SK-N-SH treated with all-trans-retinoic acid at 6 μM for 48 hours (cell line): Measurements from ENCODE around the gene RGS6.

ENCODE experiments used
- ATAC-seq: fragments of 200-7000 bp; cut with Tn5 transposase; 3 replicates; pipeline ENCODE4 v1.9.1; 2020; ENCODE audit warnings: mild to moderate bottlenecking, moderate library complexity
- ARNTL ChIP-seq: fragments of 450-650 bp; formaldehyde crosslinking; IDR thresholded peaks from 2 replicates; pipeline ENCODE4 v1.5.0; 2020; ENCODE audit warnings: low read depth, mild to moderate bottlenecking, moderate library complexity, borderline replicate concordance
- BACH2 ChIP-seq: fragments of 250-450 bp; sonication (Bioruptor Pico); IDR thresholded peaks from 2 replicates; pipeline ENCODE4 v1.9.0; 2021; ENCODE audit warnings: mild to moderate bottlenecking, borderline replicate concordance
- CREB5 ChIP-seq: fragments of 250-450 bp; sonication (Bioruptor Pico); IDR thresholded peaks from 2 replicates; pipeline ENCODE4 v1.5.1; 2020; ENCODE audit warnings: low read depth, mild to moderate bottlenecking, moderate library complexity
- CSDC2 ChIP-seq: fragments of 250-450 bp; sonication (Bioruptor Pico); IDR thresholded peaks from 2 replicates; pipeline ENCODE4 v1.5.0; 2020; ENCODE audit warnings: mild to moderate bottlenecking, moderate library complexity
- GLIS3 ChIP-seq: fragments of 250-450 bp; sonication (Bioruptor Pico); IDR thresholded peaks from 2 replicates; pipeline ENCODE4 v1.5.0; 2020; ENCODE audit warnings: mild to moderate bottlenecking, moderate library complexity
- ISL1 ChIP-seq: fragments of 250-450 bp; sonication (Bioruptor Pico); IDR thresholded peaks from 2 replicates; pipeline ENCODE4 v2.1.2; 2022; ENCODE audit warnings: mild to moderate bottlenecking, moderate library complexity
- PATZ1 ChIP-seq: fragments of 250-450 bp; sonication (Bioruptor Pico); IDR thresholded peaks from 2 replicates; pipeline ENCODE4 v1.8.0; 2020; ENCODE audit warnings: mild to moderate bottlenecking, moderate library complexity, borderline replicate concordance
- POU6F1 ChIP-seq: fragments of 250-450 bp; sonication (Bioruptor Pico); IDR thresholded peaks from 2 replicates; pipeline ENCODE4 v1.8.0; 2021; ENCODE audit warnings: low read depth, mild to moderate bottlenecking, moderate library complexity, borderline replicate concordance
- PPARA ChIP-seq: fragments of 250-450 bp; sonication (Bioruptor Pico); IDR thresholded peaks from 2 replicates; pipeline ENCODE4 v1.5.0; 2020; ENCODE audit warnings: mild to moderate bottlenecking, borderline replicate concordance
- RARB ChIP-seq: fragments of 250-450 bp; sonication (Bioruptor Pico); IDR thresholded peaks from 2 replicates; pipeline ENCODE4 v1.8.0; 2021; ENCODE audit warnings: mild to moderate bottlenecking, moderate library complexity
- SNAI2 ChIP-seq: fragments of 250-450 bp; sonication (Bioruptor Pico); IDR thresholded peaks from 2 replicates; pipeline ENCODE4 v1.5.0; 2020; ENCODE audit warnings: mild to moderate bottlenecking, moderate library complexity
- TCF4 ChIP-seq: fragments of 250-450 bp; sonication (Bioruptor Pico); IDR thresholded peaks from 2 replicates; pipeline ENCODE4 v1.8.0; 2021; ENCODE audit warnings: mild to moderate bottlenecking, moderate library complexity, borderline replicate concordance
- TOX ChIP-seq: fragments of 250-450 bp; sonication (Bioruptor Pico); IDR thresholded peaks from 2 replicates; pipeline ENCODE4 v1.8.0; 2021; ENCODE audit warnings: mild to moderate bottlenecking, moderate library complexity, borderline replicate concordance
- TSHZ2 ChIP-seq: fragments of 250-450 bp; sonication (Bioruptor Pico); IDR thresholded peaks from 2 replicates; pipeline ENCODE4 v1.5.0; 2020; ENCODE audit warnings: mild to moderate bottlenecking, moderate library complexity
- ZC3H10 ChIP-seq: fragments of 250-450 bp; sonication (Bioruptor Pico); IDR thresholded peaks from 2 replicates; pipeline ENCODE4 v1.5.1; 2021; ENCODE audit warnings: mild to moderate bottlenecking, moderate library complexity
- ZNF70 ChIP-seq: fragments of 450-650 bp; formaldehyde crosslinking; IDR thresholded peaks from 2 replicates; pipeline ENCODE4 v1.5.0; 2020; ENCODE audit warnings: mild to moderate bottlenecking, moderate library complexity
- TF ChIP-seq, protein P1 (sequence below): fragments of 250-450 bp; sonication (Bioruptor Pico); IDR thresholded peaks from 2 replicates; pipeline ENCODE4 v1.5.1; 2021; ENCODE audit warnings: mild to moderate bottlenecking, moderate library complexity

RGS6 gene

GRCh38 chr14:72017290-72017689 is 85.1 kb downstream of the RGS6 start:
- TF ChIP-seq TOX (CRISPR knock-in tag) (no peak), PPARA (CRISPR knock-in tag) (no peak)
- no peak for ATAC-seq

DNA sequence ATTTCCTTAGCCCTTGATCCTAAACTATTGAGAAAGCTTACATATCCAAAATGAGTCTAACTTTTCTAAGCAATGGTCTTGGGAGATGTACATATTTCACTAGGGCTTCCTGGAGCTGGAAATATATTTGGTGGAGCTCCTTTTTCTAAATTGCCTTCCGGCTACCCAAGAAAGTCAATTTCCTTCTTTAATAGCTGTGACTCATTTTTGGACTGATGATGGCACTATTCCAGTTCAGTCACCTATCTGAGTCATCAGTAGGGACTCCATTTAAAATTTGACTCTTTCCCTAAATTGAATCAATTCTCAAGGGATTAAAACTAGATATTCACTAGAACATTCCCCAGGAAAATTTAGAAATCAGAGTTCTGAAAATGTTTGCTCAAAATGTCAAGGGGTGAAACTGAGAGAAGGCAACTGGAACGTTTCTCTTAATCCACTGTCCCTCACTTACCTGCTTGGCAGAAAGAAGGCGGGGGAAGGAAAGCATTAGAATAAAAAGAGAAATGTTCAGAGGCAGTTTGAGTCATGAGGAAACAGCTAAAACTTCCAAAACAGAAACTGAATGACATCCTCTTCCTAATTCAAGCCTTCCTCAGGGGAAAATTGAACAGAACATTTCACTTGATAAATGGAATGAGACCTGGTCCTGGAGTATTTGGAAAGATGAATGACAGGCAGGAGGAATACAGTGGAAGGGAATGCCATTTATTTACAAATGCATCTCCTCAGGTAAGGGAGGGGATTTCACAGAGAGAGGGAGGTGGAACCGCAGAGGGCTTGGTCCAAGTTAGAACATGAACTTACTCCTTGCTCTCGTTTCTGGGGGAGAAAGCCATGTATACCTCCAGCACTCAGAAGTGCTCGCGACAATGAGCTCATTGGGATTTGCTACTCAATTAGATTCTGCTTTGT is 91.2 kb downstream of the RGS6 start:
- no peak for TF ChIP-seq POU6F1 (CRISPR knock-in tag)
- no peak for TF ChIP-seq CREB5 (CRISPR knock-in tag)
- TF ChIP-seq SNAI2 (CRISPR knock-in tag) = no peak
- TF ChIP-seq RARB (CRISPR knock-in tag) = no peak
- no peak for TF ChIP-seq BACH2
- TF ChIP-seq ZC3H10 (CRISPR knock-in tag) = no peak
- no peak for TF ChIP-seq TOX (CRISPR knock-in tag)
- TF ChIP-seq ARNTL = no peak
- no peak for TF ChIP-seq GLIS3 (CRISPR knock-in tag)
- no peak for TF ChIP-seq PPARA (CRISPR knock-in tag)

GRCh38 chr14:72024043-72024407 is 91.8 kb downstream of the RGS6 start:
- ATAC-seq = peak; percentile 51; the same call in 2 of the 3 replicates
- TF ChIP-seq GLIS3 (CRISPR knock-in tag) (no peak), SNAI2 (CRISPR knock-in tag) (no peak), BACH2 (no peak), ARNTL (no peak), PATZ1 (CRISPR knock-in tag) (no peak)

More for the DNA sequence above, 91.2 kb downstream of the RGS6 start:
- ATAC-seq = no peak

- no peak for ATAC-seq
- TF ChIP-seq ARNTL (no peak), ZNF70 (CRISPR knock-in tag) (no peak), GLIS3 (CRISPR knock-in tag) (no peak), TCF4 (CRISPR knock-in tag) (no peak), BACH2 (no peak), ISL1 (CRISPR knock-in tag) (no peak), CSDC2 (CRISPR knock-in tag) (no peak), RARB (CRISPR knock-in tag) (no peak), TSHZ2 (CRISPR knock-in tag) (no peak)
- TF ChIP-seq, protein P1, sequence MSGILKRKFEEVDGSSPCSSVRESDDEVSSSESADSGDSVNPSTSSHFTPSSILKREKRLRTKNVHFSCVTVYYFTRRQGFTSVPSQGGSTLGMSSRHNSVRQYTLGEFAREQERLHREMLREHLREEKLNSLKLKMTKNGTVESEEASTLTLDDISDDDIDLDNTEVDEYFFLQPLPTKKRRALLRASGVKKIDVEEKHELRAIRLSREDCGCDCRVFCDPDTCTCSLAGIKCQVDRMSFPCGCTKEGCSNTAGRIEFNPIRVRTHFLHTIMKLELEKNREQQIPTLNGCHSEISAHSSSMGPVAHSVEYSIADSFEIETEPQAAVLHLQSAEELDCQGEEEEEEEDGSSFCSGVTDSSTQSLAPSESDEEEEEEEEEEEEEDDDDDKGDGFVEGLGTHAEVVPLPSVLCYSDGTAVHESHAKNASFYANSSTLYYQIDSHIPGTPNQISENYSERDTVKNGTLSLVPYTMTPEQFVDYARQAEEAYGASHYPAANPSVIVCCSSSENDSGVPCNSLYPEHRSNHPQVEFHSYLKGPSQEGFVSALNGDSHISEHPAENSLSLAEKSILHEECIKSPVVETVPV (CRISPR knock-in tag) = no peak
Measured at GRCh38 chr14:72024504-72024903, 92.3 kb downstream of the RGS6 start.
